Esophagus squamous epithelium (tissue), 4 donors: ENCODE data around the gene C10orf67.

ENCODE experiments used
- CTCF ChIP-seq, 6 experiments: fragments of 450-650 bp in 4 of 6; fragments of 200-600 bp in 2 of 6; sonication (generic) in 2 of 6; IDR thresholded peaks; one replicate each; pipeline ENCODE4 v1.5.1; 2016 to 2019; ENCODE audit warnings: antibody characterized with exemption in 6 of 6, mild to moderate bottlenecking in 4 of 6, moderate library complexity in 4 of 6
- POLR2A ChIP-seq, 4 donors: fragments of 450-650 bp; IDR thresholded peaks; one replicate each; pipeline ENCODE4 v1.6.1; 2017; ENCODE audit warnings: antibody characterized with exemption in 4 of 4, mild to moderate bottlenecking in 4 of 4, moderate library complexity in 3 of 4

- TF ChIP-seq POLR2A (IDR thresholded peaks at IDR 0.05) (no peak), CTCF (IDR thresholded peaks at IDR 0.05) (no peak)
Measured at GRCh38 chr10:23280419-23281043, 64.1 kb downstream of the C10orf67 start.
